DLD1 (cell line): Measurements from ENCODE around the gene SPTBN4.
"Not testable (repeated sequence)": the region's sequence is repeated elsewhere in the genome, so short reads cannot be mapped to it uniquely, and the experiment has no call there.

Source experiments
- in situ Hi-C: cut with HindIII; loops from 2 replicates; pipeline ENCODE4 v1.10.0; 2017; ENCODE audit warnings: low sequenced_read_pairs

Gene SPTBN4

DNA sequence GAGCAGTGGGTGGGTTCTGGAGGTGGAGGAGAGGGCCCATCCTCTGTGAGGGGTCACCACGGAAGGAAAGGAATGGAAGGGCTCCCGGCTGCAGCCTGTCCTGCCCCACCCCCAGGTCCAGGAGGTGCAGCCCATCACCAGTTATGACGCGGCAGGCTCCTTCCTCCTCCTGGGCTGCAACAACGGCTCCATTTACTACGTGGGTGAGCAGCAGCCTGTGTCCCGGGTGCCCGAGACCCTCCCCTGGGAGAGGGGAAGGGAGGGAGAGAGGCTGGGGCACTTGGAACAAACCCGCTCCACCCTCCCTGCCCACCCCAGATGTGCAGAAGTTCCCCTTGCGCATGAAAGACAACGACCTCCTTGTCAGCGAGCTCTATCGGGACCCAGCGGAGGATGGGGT lies 116.5 kb downstream of the SPTBN4 start:
- in situ Hi-C loops = no loop called here

- in situ Hi-C loops = no loop called here
Observed at GRCh38 chr19:40584007-40584406, 117.2 kb downstream of the SPTBN4 start.

DNA sequence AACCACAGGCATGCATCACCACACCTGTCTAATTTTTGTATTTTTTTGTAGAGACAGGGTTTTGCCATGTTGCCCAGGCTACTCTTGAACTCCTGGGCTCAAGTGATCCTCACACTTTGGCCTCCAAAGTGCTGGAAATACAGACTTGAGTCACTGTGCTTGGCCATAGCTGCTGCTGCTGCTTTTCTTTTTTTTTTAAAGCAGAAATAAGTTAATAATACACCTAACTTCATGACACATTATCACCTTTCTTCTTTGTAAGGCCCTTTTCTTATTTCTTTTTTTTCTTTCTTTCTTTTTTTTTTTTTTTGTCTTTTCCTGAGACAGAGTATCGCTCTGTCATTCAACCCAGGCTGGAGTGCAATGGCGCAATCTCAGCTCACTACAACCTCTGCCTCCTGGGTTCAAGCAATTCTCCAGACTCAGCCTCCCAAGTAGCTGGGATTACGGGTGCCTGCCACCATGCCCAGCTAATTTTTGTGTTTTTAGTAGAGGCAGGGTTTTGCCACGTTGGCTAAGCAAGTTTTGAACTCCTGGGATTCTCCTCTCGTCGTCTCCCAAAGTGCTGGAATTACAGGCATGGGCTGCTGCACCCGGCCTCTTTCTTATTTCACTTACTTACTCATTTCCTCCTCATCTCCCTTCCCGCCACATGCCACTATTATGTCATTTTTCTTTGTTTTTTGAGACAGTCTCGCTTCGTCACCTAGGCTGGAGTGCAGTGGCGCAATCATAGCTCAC lies 118.6 kb downstream of the SPTBN4 start:
- in situ Hi-C loops = no loop called here

- in situ Hi-C loops = no loop called here
Observed at GRCh38 chr19:40585982-40586422, 119.2 kb downstream of the SPTBN4 start.

- in situ Hi-C loops = no loop called here
Observed at GRCh38 chr19:40586611-40587010, 119.8 kb downstream of the SPTBN4 start.

DNA sequence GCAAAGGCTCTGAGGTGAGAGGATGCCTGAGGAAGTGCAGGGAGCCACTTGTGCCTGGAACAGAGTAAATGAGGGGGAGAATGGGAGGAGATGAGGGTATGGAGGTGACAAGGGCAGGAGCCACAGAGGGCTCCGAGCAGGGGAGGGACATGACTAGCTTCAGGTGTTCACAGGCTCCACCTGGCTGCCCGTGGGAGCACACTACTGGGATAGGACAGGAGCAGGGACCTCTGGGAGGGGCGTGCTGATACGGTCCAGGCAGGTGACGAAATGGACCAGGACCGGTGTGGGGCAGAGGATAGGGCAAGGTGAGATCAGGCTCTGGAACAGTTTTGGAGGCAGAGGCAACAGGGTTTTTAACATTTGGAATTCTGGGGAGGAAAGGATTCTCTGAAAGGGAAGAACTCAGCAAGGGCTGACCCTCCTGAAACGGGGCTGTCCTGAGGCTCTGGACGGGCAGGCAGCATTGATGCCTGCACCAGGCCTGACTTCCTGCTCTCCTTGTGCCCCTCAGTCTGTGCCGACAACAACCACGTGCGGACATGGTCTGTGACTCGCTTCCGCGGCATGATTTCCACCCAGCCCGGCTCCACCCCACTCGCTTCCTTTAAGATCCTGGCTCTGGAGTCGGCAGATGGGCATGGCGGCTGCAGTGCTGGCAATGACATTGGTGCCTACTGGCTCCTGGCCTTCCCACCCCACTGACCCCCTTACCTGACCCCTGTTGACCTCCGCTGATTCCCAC lies 121.5 kb downstream of the SPTBN4 start:
- in situ Hi-C loops = no loop called here

GRCh38 chr19:40588926-40589569 lies 122.2 kb downstream of the SPTBN4 start:
- in situ Hi-C loops = no loop called here

DNA sequence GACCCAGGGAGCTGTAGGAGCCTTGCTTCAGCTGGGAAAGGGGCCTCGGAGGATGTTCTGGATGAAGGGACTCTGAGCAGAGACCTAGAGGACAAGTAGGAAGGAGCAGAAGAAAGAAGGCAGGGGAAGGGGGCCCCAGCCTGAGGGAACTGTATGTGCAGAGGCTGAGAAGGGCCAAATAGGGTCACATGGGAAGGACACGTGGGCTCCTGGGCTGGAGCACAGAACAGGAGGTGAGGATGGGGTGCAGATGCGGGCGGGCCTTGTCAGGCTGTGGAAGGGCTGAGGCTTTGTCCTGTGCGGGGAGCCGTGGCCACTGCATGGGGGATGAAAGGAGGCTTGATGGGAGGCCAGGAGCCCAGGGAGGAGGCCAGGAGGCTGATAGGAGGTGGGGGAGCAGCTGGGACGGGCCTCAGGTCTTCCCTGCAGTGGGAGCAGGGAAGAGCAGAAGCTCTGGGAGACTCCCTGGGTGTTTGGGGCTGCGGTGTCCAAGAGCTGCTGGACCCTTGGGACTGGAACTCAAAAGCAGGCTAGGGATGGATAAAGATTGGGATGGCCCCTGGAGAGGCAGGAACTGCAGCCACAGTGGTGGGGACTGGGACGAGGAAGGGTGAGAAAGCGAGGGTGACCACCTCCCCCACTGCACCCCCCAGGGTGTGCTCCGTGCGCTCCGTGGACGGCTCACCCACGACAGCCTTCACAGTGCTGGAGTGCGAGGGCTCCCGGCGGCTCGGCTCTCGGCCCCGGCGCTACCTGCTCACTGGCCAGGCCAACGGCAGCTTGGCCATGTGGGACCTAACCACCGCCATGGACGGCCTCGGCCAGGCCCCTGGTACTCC lies 123.0 kb downstream of the SPTBN4 start:
- in situ Hi-C loops = no loop called here

DNA sequence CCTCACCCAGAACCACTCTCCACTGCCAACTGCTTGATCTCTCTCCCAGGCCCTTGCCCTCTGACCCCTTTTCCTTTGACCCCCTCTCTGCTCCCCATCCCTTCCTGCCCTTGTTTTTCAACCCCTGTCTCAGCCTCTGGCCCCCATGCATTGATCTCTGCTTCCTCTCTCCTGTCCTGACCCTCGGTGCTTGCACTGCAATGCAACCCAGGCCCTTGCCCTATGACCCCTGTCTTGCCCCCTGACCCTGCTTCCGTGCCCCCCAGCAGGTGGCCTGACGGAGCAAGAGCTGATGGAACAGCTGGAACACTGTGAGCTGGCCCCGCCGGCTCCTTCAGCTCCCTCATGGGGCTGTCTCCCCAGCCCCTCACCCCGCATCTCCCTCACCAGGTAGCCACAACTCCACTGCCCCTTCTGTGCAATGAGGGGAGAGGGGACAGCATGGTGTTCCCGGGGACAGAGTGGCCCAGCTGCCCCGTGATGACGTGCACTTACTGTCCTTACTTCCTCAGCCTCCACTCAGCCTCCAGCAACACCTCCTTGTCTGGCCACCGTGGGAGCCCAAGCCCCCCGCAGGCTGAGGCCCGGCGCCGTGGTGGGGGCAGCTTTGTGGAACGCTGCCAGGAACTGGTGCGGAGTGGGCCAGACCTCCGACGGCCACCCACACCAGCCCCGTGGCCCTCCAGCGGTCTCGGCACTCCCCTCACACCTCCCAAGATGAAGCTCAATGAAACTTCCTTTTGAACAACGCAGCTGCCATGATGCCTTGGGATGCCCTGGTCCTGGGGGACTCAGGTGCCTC lies 123.9 kb downstream of the SPTBN4 start:
- in situ Hi-C loops = no loop called here

- in situ Hi-C loops = not testable (repeated sequence)
Observed at GRCh38 chr19:40591724-40592123, 124.9 kb downstream of the SPTBN4 start.

GRCh38 chr19:40592170-40592569 lies 125.4 kb downstream of the SPTBN4 start:
- in situ Hi-C loops = no loop called here

DNA sequence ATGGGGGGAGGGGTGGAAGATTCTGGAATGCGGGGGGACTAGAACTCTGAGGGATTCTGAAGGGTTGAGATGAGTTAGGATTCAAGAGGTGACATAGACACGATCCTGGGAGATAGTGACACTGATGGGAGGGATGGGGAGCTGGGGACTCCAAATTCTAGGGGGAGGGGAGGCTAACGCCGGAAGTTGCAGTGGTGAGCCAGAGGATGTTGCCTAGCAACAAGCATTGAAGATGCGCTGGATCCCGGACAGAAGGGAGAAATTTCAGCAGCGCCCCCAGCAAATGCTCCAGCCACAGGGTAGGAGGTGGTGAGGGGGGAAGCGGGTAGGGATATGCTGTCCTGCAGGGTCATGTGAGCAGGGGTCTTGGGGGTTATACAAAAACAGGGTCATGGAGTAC lies 127.5 kb downstream of the SPTBN4 start:
- in situ Hi-C loops = no loop called here

- in situ Hi-C loops = no loop called here
Observed at GRCh38 chr19:40594657-40595091, 127.9 kb downstream of the SPTBN4 start.

- in situ Hi-C loops = no loop called here
Observed at GRCh38 chr19:40596608-40597328, 130.0 kb downstream of the SPTBN4 start.

GRCh38 chr19:40597329-40597838 lies 130.6 kb downstream of the SPTBN4 start:
- in situ Hi-C loops = no loop called here

- in situ Hi-C loops = no loop called here
Observed at GRCh38 chr19:40598121-40598917, 131.5 kb downstream of the SPTBN4 start.

DNA sequence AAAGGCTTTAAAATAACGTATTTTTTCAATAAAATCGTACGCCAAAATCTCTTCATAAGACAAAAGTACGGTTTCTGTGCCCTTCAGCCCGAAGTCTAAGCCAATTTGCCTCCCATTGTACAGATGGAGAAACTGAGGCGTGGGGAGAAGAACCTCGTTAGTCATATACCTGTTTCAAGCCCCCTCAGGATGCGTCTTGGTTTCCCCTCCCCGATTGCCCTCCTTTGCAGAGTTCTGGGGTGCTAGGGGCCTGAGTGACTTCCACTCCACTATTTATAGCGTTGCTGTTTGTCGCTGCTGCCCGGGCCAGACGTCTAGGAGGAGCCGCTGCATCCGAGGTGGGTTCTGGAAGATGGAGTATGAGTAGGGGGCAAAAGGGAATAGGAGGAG lies 132.1 kb downstream of the SPTBN4 start:
- in situ Hi-C loops = no loop called here

DNA sequence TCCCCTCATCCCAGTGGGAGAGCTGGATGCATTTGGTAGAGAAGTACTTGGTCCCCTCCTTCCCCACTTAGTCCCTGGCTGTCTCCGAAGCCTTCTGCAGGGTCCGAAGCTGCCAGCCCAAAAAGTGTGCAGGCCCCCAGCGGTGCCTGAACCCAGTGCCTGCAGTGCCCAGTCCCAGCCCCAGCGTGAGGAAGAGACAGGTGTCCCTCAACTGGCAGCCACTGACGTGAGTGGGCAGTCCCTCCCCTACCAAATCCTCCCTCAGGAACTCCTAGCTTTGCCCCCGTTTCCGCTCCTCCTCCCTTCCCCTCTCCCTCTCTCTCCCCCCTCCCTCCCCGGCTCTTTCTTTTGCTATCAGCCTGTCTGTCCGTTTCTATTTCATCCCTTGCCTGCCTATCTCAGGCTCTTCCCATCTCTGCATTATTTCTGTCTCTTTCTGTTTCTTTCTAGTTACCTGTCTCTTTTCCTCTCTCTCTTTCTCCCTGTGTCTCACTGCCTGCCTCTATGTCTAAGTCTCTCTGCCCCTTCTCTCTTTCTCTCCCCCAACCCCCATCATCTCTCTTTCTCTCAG lies 132.6 kb downstream of the SPTBN4 start:
- in situ Hi-C loops = no loop called here
